Left ventricle myocardium inferior (tissue), 1 donor: ENCODE results near the gene ANKRD39. TPM values are rescaled to one million over a fixed set of nuclear protein-coding genes. Genes with fewer than 3 reads are reported as not detected.

Experiments
- DNase-seq: peaks from one replicate; pipeline ENCODE4 v3.0.0-alpha.2; 2020
- H3K27ac ChIP-seq: fragments of 200-600 bp; replicated peaks from 2 replicates; pipeline ENCODE4 v1.8.0; 2021
- H3K27me3 ChIP-seq: fragments of 200-600 bp; 2 replicates; pipeline ENCODE4 v1.8.0; 2021; ENCODE audit warnings: low read depth
- H3K36me3 ChIP-seq: fragments of 200-600 bp; 2 replicates; pipeline ENCODE4 v1.8.0; 2021
- H3K4me1 ChIP-seq: fragments of 200-600 bp; 2 replicates; pipeline ENCODE4 v1.8.0; 2021
- H3K4me3 ChIP-seq: fragments of 200-600 bp; 2 replicates; pipeline ENCODE4 v1.8.0; 2021; ENCODE audit warnings: mild to moderate bottlenecking, moderate library complexity
- H3K9me3 ChIP-seq: fragments of 200-600 bp; replicated peaks from 2 replicates; pipeline ENCODE4 v1.8.0; 2021
- CTCF ChIP-seq: fragments of 200-600 bp; IDR thresholded peaks from 2 replicates; pipeline ENCODE4 v1.8.0; 2021; ENCODE audit warnings: antibody characterized with exemption, mild to moderate bottlenecking, borderline replicate concordance
- intact Hi-C: fragments of 100-400 bp; cut with micrococcal nuclease; formaldehyde crosslinking; loops from one replicate; pipeline ENCODE4 v1.11.0; 2022
- total RNA-seq: library from RNA; stranded (reverse); fragmentation: NEBNext Ultra II Directional; extraction: Animal tissue kit (Norgen Biotek cat#: 25700); gene quantifications from one replicate; pipeline ENCODE4 v1.2.1, GENCODE V29; 2021
- donor health status: DM: no; HTN: yes; CAD: no; lungs with severe emphysema.

The ANKRD39 gene
- total RNA-seq, 1 donor from 2014 or later = 14.3 TPM

- H3K27me3 ChIP-seq = no peaks in the 10 kb centered on the region
- H3K27ac ChIP-seq = peak within 1 kb of the TSS; percentile 100
- H3K4me1 ChIP-seq = peaks cover 76% of the 10 kb centered on the region
- peaks cover 4% of the 10 kb centered on the region for H3K36me3 ChIP-seq
- peak within 1 kb of the TSS; percentile 90 for H3K4me3 ChIP-seq
- TF ChIP-seq CTCF = peak; percentile 83
- no peaks in the 10 kb centered on the region for H3K9me3 ChIP-seq
- intact Hi-C loops = no loop called here
- peak; percentile 98 for DNase-seq
Measured at GRCh38 chr2:96816127-96816835, 41.5 kb downstream of the ANKRD39 start, which contains the start of gene CNNM3. CNNM3 (plus strand) TSS chr2:96816268; CDS start chr2:96816278, 10 bp downstream.

- no peak for DNase-seq
- Histone ChIP-seq H3K27me3 (no peaks in the 10 kb centered on the region), H3K27ac (peak overlapping the region; percentile 100), H3K4me3 (peak overlapping the region; percentile 90), H3K4me1 (peaks cover 76% of the 10 kb centered on the region), H3K9me3 (no peaks in the 10 kb centered on the region), H3K36me3 (peaks cover 2% of the 10 kb centered on the region)
- TF ChIP-seq CTCF = no peak
- intact Hi-C loops = no loop called here
Measured at GRCh38 chr2:96815326-96816126, 42.3 kb downstream of the ANKRD39 start.

- Histone ChIP-seq H3K36me3 (peaks cover 13% of the 10 kb centered on the region), H3K4me3 (no peak overlapping the region), H3K27me3 (no peaks in the 10 kb centered on the region), H3K4me1 (peaks cover 76% of the 10 kb centered on the region), H3K9me3 (no peaks in the 10 kb centered on the region), H3K27ac (no peak overlapping the region)
- intact Hi-C loops = no loop called here
- no peak for DNase-seq
- TF ChIP-seq CTCF = no peak
Measured at GRCh38 chr2:96813656-96814055, 44.2 kb downstream of the ANKRD39 start.

- no peaks in the 10 kb centered on the region for H3K27me3 ChIP-seq
- H3K27ac ChIP-seq = peak overlapping the region; percentile 68
- H3K9me3 ChIP-seq = no peaks in the 10 kb centered on the region
- no peak for TF ChIP-seq CTCF
- H3K4me3 ChIP-seq = no peak overlapping the region
- DNase-seq = peak; percentile 81
- intact Hi-C loops = no loop called here
- peaks cover 14% of the 10 kb centered on the region for H3K36me3 ChIP-seq
- H3K4me1 ChIP-seq = peaks cover 67% of the 10 kb centered on the region
Measured at GRCh38 chr2:96811917-96812316, 45.9 kb downstream of the ANKRD39 start.

GRCh38 chr2:96810783-96811192, 47.0 kb downstream of the ANKRD39 start:
- Histone ChIP-seq H3K36me3 (peaks cover 14% of the 10 kb centered on the region), H3K4me1 (peaks cover 67% of the 10 kb centered on the region), H3K4me3 (no peak overlapping the region), H3K9me3 (no peaks in the 10 kb centered on the region), H3K27me3 (no peaks in the 10 kb centered on the region), H3K27ac (peak overlapping the region; percentile 68)
- TF ChIP-seq CTCF = no peak
- DNase-seq = no peak
- intact Hi-C loops = no loop called here
